ENCODE results near the gene DCDC2B.

DCDC2B gene

DNA sequence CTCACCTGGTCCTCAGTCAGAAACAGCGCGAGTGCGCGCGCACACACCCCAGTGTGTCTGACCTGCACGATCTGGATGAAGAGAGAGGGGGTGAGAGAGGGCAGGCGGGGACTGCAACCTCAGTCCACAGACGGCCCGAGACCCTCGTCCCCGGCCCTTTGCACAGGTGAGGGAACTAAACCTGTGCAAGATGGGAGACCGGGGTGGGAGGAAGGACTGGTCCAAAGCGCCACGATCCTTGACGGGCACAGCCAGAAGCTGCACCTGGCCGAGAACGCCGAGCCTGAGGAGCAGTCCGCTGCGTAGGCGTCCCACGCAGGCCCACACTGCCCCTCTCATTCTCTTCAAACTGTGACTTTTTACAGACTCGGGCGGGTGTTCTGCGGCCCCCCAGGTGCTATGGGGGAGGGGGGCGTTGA lies 3.9 kb upstream of the DCDC2B start:
- no peak for TF ChIP-seq EZH2 (optimal IDR thresholded peaks at IDR 0.05; ENCODE audit: low read depth, low read length)
- no peak for TF ChIP-seq EZH2phosphoT487 (IDR thresholded peaks at IDR 0.05; ENCODE audit: low read length)
- TF ChIP-seq, protein P1, sequence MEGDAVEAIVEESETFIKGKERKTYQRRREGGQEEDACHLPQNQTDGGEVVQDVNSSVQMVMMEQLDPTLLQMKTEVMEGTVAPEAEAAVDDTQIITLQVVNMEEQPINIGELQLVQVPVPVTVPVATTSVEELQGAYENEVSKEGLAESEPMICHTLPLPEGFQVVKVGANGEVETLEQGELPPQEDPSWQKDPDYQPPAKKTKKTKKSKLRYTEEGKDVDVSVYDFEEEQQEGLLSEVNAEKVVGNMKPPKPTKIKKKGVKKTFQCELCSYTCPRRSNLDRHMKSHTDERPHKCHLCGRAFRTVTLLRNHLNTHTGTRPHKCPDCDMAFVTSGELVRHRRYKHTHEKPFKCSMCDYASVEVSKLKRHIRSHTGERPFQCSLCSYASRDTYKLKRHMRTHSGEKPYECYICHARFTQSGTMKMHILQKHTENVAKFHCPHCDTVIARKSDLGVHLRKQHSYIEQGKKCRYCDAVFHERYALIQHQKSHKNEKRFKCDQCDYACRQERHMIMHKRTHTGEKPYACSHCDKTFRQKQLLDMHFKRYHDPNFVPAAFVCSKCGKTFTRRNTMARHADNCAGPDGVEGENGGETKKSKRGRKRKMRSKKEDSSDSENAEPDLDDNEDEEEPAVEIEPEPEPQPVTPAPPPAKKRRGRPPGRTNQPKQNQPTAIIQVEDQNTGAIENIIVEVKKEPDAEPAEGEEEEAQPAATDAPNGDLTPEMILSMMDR (IDR thresholded peaks at IDR 0.05; ENCODE audit: low read length), result no peak
- Histone ChIP-seq H3K79me2 (ENCODE audit: low read length) (peaks cover 9% of the 10 kb centered on the region), H3K27me3 (replicated peaks; ENCODE audit: insufficient read depth, low read length) (0 out of 2 replicates have a peak, but pooled peaks cover 3% of the 10 kb centered on the region), H3F3A (ENCODE audit: insufficient read depth, low read length) (peaks cover 10% of the 10 kb centered on the region), H3K9me3 (replicated peaks; ENCODE audit: insufficient read depth, low read length) (no peaks in the 10 kb centered on the region), H3K4me1 (ENCODE audit: low read length) (peaks cover 28% of the 10 kb centered on the region), H3K27ac (ENCODE audit: low read length) (no peak overlapping the region), H3K4me2 (ENCODE audit: low read depth, low read length) (peak overlapping the region; percentile 100), H3K9ac (ENCODE audit: low read length) (peak overlapping the region; percentile 93; the same call in 1 of the 2 replicates), H2AFZ (ENCODE audit: low read length) (peak overlapping the region; percentile 93), H4K20me1 (ENCODE audit: insufficient read depth, low read length) (peaks cover 1% of the 10 kb centered on the region; the same call in 1 of the 2 replicates), H3K4me3 (ENCODE audit: low read length) (peak overlapping the region; percentile 89), H3K9me2 (replicated peaks; ENCODE audit: insufficient read depth, low read length) (no peaks in the 10 kb centered on the region), H3K36me3 (replicated peaks; ENCODE audit: insufficient read depth, low read length) (no peaks in the 10 kb centered on the region)
- DNase-seq, result no peak

DNA sequence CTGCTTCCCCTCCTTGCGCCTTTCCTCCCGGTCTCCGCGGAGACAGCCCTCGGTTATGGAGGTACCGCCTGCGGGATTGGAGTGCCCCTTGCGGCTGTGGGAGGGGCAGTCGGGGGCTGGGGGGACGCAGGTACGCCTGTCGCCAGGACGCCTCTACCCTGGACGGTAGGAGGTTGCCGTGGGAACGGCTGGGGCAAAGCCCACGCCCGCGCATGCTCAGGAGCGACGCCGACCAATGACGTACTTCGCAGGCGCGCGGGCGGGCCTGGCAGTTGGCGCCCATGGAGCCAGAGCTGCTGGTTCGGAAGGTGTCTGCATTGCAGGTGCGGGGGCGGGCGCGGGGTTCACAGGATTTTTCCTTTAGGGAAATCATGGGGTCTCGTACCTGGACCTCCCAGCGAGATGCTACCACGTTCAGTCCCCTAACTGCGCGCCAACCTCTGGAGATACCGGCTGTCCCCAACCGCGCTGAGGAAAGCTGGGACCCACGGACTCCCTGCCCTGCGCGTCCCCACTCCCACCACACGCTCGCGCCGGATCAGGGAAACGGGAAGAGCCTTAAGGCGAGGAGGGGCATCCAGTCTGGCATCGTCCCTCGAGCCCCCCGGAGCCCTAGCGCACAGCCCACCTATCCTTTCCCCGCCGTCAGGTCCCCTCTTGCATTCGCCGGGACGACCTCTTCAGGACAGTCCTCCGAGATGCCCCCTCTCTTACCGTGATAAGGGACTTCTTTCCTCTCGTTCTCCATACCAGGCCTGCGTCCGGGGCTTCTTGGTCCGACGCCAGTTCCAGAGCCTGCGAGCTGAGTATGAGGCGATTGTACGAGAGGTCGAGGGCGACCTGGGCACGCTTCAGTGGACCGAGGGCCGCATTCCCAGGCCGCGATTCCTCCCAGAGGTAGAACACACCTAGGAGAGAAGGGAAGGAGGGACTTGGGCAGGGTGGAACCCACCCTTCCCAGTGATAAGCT lies 3.2 kb upstream of the DCDC2B start, which contains the start of gene IQCC:
Gene IQCC (plus strand): TSS at position 271 of the 970 bp plus-strand sequence. CDS start 11 bp downstream, at position 282.
- H3F3A ChIP-seq (ENCODE audit: insufficient read depth, low read length), result 0 out of 2 replicates have a peak, but pooled peaks cover 4% of the 10 kb centered on the region
- H3K36me3 ChIP-seq (replicated peaks; ENCODE audit: insufficient read depth, low read length), result no peaks in the 10 kb centered on the region
- H3K9me3 ChIP-seq (replicated peaks; ENCODE audit: insufficient read depth, low read length), result no peaks in the 10 kb centered on the region
- H3K4me3 ChIP-seq (ENCODE audit: low read length), result peak within 1 kb of the TSS; percentile 89
- H3K4me1 ChIP-seq (ENCODE audit: low read length), result peaks cover 21% of the 10 kb centered on the region
- peaks cover 9% of the 10 kb centered on the region for H3K79me2 ChIP-seq (ENCODE audit: low read length)
- H3K4me2 ChIP-seq (ENCODE audit: low read depth, low read length), result peak within 1 kb of the TSS; percentile 100
- H4K20me1 ChIP-seq (ENCODE audit: insufficient read depth, low read length), result no peaks in the 10 kb centered on the region
- TF ChIP-seq, protein P1 (IDR thresholded peaks at IDR 0.05; ENCODE audit: low read length), result no peak
- no peak for TF ChIP-seq EZH2 (optimal IDR thresholded peaks at IDR 0.05; ENCODE audit: low read depth, low read length)
- H3K27me3 ChIP-seq (replicated peaks; ENCODE audit: insufficient read depth, low read length), result no peaks in the 10 kb centered on the region
- peak within 1 kb of the TSS; percentile 93 for H2AFZ ChIP-seq (ENCODE audit: low read length)
- peak; percentile 89 for DNase-seq
- no peaks in the 10 kb centered on the region for H3K9me2 ChIP-seq (replicated peaks; ENCODE audit: insufficient read depth, low read length)
- H3K9ac ChIP-seq (ENCODE audit: low read length), result peak within 1 kb of the TSS; percentile 93
- H3K27ac ChIP-seq (ENCODE audit: low read length), result 0 out of 2 replicates have a peak within 1 kb of the TSS, but pooled peaks have one; percentile 3

DNA sequence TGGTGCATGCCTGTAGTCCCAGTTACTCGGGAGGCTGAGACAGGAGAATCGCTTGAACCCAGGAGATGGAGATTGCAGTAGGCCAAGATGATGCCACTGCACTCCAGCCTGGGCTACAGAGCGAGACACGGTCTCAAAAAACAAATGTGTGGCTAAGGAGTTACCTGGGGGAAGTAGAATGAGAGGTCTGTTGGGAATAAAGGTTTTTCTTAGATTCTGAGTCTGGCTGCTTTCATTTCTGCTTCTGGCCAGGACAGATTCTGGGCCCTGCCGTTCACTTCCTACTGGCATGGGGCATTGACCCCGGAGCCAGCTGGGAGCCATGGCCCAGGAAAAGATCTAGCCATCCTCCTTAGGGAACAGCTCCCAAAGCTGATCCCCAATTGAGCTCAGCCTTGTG lies 420 bp upstream of the DCDC2B start:
- no peak overlapping the region for H3K4me2 ChIP-seq (ENCODE audit: low read depth, low read length)
- no peak for DNase-seq
- H3F3A ChIP-seq (ENCODE audit: insufficient read depth, low read length), result no peaks in the 10 kb centered on the region

More for the DNA sequence above, 420 bp upstream of the DCDC2B start:
- no peaks in the 10 kb centered on the region for H3K36me3 ChIP-seq (replicated peaks; ENCODE audit: insufficient read depth, low read length)
- H3K9ac ChIP-seq (ENCODE audit: low read length), result no peak overlapping the region
- H2AFZ ChIP-seq (ENCODE audit: low read length), result no peak overlapping the region
- TF ChIP-seq EZH2phosphoT487 (IDR thresholded peaks at IDR 0.05; ENCODE audit: low read length), result no peak
- no peak for TF ChIP-seq EZH2 (optimal IDR thresholded peaks at IDR 0.05; ENCODE audit: low read depth, low read length)
- TF ChIP-seq, protein P1 (IDR thresholded peaks at IDR 0.05; ENCODE audit: low read length), result no peak
- peaks cover 9% of the 10 kb centered on the region for H3K79me2 ChIP-seq (ENCODE audit: low read length)
- no peaks in the 10 kb centered on the region for H3K9me3 ChIP-seq (replicated peaks; ENCODE audit: insufficient read depth, low read length)
- H3K9me2 ChIP-seq (replicated peaks; ENCODE audit: insufficient read depth, low read length), result no peaks in the 10 kb centered on the region
- no peak overlapping the region for H3K4me3 ChIP-seq (ENCODE audit: low read length)
- H4K20me1 ChIP-seq (ENCODE audit: insufficient read depth, low read length), result no peaks in the 10 kb centered on the region
- no peak overlapping the region for H3K27ac ChIP-seq (ENCODE audit: low read length)
- no peaks in the 10 kb centered on the region for H3K27me3 ChIP-seq (replicated peaks; ENCODE audit: insufficient read depth, low read length)
- peaks cover 7% of the 10 kb centered on the region; the same call in 1 of the 2 replicates for H3K4me1 ChIP-seq (ENCODE audit: low read length)

All from MM.1S (cell line).